Measurements from ENCODE around the gene GMDS. TPM values are rescaled to one million over a fixed set of nuclear protein-coding genes. Genes with fewer than 3 reads are reported as not detected.

GMDS gene
- total and polyA plus RNA-seq, 2 of the 13 experiments (the other 11 are each of a cell fraction or from before 2014, with no cell fraction given), result 64.4 to 112 TPM

DNA sequence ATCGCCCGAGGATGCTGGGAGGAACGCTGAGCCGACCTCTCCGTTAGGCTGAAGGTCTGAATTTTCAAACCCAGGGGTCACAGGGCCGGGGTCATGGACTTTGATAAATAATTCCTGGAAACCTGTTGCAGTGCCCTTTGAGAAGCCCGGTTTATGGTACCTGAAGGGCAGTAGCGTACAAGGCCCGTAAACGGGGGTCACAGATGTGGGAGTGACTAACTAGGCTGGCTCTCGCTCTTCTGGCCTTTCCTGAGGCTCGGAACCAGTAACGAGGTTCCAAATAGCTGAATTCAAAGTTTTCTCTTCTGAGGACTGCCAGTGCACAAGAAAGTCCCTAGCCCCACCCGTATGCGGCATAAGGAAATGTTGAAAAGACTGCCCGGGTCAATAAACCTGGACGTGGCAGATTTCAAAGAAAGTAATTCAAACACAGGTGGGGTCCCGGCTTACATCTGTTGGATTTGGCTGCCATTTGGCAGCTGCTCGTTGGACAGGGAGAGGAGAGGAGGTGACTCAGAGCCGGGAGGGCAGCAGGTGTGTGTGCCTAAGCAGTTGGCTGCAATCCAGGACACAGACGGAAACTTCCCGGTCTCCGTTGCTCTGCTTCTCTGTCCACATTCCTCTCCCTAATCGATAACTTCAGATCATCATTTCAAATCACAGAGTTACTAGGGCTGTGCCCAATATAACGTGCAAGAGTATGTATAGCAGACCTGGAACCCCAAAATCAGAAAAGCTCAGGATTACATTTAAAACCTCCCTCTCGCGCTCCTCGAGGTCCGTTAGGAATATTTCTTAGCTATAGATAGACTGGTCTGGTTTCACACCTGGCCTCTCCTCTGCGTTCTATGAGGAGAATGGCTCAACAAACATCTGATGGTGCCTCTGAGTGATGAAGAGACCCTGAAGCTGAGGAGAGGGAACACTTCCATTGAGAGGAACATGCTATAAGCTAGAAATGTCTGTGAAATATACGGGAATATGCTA is 765 bp upstream of the GMDS start (continued):
- TF ChIP-seq, protein P1, sequence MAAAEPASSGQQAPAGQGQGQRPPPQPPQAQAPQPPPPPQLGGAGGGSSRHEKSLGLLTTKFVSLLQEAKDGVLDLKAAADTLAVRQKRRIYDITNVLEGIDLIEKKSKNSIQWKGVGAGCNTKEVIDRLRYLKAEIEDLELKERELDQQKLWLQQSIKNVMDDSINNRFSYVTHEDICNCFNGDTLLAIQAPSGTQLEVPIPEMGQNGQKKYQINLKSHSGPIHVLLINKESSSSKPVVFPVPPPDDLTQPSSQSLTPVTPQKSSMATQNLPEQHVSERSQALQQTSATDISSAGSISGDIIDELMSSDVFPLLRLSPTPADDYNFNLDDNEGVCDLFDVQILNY (CRISPR knock-in tag; conservative IDR thresholded peaks at IDR 0.05), result 0 out of 2 replicates have a peak, but pooled peaks have one; percentile 25
- peak; percentile 88 for TF ChIP-seq HNF1B (CRISPR knock-in tag; IDR thresholded peaks at IDR 0.05)
- TF ChIP-seq PPARG (CRISPR knock-in tag; conservative IDR thresholded peaks at IDR 0.05), result 0 out of 2 replicates have a peak, but pooled peaks have one; percentile 23
- no peak for TF ChIP-seq ZNF598 (CRISPR knock-in tag; IDR thresholded peaks at IDR 0.05; ENCODE audit: borderline replicate concordance)
- TF ChIP-seq ZNF652 (CRISPR knock-in tag; IDR thresholded peaks at IDR 0.05; ENCODE audit: borderline replicate concordance, low read depth), result no peak; the same call in 1 of the 2 replicates
- TF ChIP-seq ERF (CRISPR knock-in tag; IDR thresholded peaks at IDR 0.05), result no peak; the same call in 1 of the 2 replicates
- TF ChIP-seq ZNF460 (CRISPR knock-in tag; IDR thresholded peaks at IDR 0.05; ENCODE audit: borderline replicate concordance), result no peak
- TF ChIP-seq, protein P2, sequence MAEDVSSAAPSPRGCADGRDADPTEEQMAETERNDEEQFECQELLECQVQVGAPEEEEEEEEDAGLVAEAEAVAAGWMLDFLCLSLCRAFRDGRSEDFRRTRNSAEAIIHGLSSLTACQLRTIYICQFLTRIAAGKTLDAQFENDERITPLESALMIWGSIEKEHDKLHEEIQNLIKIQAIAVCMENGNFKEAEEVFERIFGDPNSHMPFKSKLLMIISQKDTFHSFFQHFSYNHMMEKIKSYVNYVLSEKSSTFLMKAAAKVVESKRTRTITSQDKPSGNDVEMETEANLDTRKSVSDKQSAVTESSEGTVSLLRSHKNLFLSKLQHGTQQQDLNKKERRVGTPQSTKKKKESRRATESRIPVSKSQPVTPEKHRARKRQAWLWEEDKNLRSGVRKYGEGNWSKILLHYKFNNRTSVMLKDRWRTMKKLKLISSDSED (CRISPR knock-in tag; IDR thresholded peaks at IDR 0.05), result no peak
- peak; percentile 63 for TF ChIP-seq ZMYM4 (CRISPR knock-in tag; IDR thresholded peaks at IDR 0.05)
- TF ChIP-seq KLF12 (CRISPR knock-in tag; IDR thresholded peaks at IDR 0.05; ENCODE audit: borderline replicate concordance), result 0 out of 2 replicates have a peak, but pooled peaks have one; percentile 37
- TF ChIP-seq, protein P3, sequence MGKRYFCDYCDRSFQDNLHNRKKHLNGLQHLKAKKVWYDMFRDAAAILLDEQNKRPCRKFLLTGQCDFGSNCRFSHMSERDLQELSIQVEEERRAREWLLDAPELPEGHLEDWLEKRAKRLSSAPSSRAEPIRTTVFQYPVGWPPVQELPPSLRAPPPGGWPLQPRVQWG (CRISPR knock-in tag; IDR thresholded peaks at IDR 0.05; ENCODE audit: borderline replicate concordance, low read depth), result no peak
- TF ChIP-seq FOXA3 (CRISPR knock-in tag; IDR thresholded peaks at IDR 0.05), result peak; percentile 68
- TF ChIP-seq, protein P4, sequence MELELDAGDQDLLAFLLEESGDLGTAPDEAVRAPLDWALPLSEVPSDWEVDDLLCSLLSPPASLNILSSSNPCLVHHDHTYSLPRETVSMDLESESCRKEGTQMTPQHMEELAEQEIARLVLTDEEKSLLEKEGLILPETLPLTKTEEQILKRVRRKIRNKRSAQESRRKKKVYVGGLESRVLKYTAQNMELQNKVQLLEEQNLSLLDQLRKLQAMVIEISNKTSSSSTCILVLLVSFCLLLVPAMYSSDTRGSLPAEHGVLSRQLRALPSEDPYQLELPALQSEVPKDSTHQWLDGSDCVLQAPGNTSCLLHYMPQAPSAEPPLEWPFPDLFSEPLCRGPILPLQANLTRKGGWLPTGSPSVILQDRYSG (CRISPR knock-in tag; IDR thresholded peaks at IDR 0.05), result no peak
- TF ChIP-seq ZSCAN30 (CRISPR knock-in tag; IDR thresholded peaks at IDR 0.05), result no peak
- TF ChIP-seq PTBP1 (IDR thresholded peaks at IDR 0.05; ENCODE audit: low read depth, low read length, poor library complexity, severe bottlenecking), result no peak
- TF ChIP-seq ZNF180 (CRISPR knock-in tag; IDR thresholded peaks at IDR 0.05; ENCODE audit: borderline replicate concordance, low read depth), result no peak
